NCI-H345 treated with DMSO at 0.1 percent for 48 hours (cell line): Measurements from ENCODE around the gene ITGA3.

Experiments
- DNase-seq: peaks from one replicate; lab custom pipeline; 2025; ENCODE audit not compliant: unreplicated experiment; lab: John Stamatoyannopoulos, UW

The ITGA3 gene

DNA sequence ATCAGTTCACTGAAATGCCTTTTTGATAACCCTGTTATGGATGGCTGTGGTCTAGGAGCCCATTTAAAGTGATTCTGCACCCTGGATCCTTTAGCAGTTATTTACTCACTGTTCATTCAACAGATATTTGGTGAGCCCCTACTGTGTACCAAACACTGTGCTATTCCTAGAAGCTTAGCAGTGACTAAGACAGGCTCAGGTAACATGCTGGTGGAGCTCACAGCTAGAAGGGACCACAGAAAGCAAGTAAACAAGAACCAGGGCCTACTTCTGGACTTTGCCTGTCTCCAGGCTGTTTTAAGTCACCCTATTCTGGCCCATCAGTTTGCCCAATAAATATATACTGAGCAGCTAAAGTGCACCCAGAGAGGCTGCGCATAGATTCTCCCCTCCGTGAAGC is 11.1 kb downstream of the ITGA3 start:
- DNase-seq, result no peak

DNA sequence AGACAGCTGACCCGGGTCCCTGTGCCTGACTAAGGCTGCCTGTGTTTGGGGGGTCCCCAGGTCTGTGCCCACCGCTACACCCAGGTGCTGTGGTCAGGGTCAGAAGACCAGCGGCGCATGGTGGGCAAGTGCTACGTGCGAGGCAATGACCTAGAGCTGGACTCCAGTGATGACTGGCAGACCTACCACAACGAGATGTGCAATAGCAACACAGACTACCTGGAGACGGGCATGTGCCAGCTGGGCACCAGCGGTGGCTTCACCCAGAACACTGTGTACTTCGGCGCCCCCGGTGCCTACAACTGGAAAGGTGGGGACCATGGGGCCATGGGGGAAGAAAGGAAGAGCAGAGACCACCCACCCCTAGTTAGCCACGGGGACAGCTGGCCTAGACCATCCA is 12.1 kb downstream of the ITGA3 start:
- no peak for DNase-seq

DNA sequence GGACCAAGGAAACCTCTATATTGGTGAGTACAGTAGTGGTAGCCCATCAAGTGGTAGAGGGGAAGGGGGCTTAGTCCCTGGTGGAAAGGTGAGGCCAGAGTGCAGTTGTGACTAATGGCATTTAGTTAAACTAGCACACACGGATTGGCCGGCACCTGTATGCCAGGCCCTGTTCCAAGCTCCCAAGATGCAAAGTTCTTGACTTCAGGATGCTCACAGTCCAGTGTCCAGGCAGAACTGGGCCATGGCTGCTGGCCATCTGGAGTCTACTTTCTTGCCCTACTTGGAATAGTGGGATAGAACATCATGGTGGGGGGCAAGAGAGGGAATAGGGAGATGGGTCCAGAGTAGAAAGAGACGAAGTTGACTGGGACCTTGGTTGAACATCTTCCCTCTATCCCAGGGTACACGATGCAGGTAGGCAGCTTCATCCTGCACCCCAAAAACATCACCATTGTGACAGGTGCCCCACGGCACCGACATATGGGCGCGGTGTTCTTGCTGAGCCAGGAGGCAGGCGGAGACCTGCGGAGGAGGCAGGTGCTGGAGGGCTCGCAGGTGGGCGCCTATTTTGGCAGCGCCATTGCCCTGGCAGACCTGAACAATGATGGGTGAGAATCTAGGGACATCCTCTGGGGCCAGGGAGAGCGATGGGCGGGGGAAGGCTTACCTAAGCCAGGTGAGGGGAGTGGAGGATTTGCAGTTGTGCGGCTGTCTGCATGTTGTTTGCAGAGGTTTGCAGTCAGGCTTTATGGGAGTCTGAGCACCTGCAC is 15.2 kb downstream of the ITGA3 start:
- DNase-seq, result no peak

DNA sequence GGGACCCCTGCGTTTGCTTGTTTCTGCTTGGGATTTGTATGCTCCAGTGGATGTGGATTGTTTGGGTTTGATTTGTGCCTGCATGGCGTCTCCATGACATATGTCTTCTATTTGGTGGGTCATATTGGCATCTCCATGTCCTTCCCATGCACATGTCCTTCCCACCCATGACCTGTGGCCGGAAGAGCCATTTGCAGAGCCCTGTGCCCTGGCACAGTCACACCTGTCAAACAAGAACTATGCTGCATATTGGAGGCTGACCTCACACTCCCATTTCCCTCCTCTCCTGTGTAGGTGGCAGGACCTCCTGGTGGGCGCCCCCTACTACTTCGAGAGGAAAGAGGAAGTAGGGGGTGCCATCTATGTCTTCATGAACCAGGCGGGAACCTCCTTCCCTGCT is 15.8 kb downstream of the ITGA3 start:
- DNase-seq, result no peak

DNA sequence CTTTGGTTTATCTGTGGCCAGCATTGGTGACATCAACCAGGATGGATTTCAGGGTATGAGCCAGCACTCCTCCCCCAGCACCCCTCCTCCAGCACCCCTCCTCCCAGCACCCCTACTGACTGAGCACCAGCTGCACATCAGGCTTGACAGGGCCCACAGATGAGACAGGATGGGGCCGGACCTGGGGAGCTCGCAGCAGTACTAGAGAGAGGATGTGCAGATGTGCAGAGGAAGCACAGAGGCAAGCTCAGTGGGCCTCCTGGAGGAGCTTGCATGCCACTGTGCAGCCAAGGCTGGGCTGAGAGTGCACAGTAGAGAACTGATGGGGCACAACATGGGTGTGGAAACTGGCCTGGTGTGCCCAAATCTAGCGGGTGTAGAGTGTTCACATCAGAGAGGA is 16.2 kb downstream of the ITGA3 start:
- DNase-seq, result no peak

DNA sequence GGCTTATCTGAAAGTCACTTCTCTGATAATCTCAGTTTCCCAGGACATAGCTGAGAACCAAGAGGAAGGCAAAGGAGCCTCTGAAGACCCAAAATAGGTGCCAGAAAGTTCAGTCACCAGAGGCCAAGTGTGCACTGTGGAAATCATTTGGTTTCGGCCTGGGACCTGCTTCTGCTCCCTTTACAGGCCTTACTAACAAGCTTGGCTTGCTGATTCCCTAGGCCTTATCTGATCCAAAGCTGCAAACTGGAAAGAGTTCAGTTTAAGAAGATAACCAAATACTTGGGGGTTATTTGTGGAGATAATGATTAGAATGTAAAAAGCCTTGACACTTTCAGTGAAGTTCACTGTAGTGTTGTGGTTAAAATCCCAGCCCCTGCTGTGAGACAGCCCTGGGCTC is 17.0 kb downstream of the ITGA3 start:
- no peak for DNase-seq

DNA sequence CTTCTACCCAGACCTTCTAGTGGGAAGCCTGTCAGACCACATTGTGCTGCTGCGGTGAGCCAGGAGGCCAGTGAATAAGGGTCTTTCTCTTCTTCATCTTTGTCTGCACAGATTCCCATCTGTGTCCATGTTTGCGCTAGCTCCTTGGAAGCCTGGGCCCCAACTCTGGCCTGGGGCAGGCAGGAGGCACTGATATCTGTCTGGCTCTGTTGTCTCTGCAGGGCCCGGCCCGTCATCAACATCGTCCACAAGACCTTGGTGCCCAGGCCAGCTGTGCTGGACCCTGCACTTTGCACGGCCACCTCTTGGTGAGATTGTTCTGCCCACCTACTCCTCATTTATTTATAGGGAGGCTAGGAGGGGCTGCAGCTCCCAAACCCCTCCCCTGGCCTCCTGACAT is 18.3 kb downstream of the ITGA3 start:
- no peak for DNase-seq

DNA sequence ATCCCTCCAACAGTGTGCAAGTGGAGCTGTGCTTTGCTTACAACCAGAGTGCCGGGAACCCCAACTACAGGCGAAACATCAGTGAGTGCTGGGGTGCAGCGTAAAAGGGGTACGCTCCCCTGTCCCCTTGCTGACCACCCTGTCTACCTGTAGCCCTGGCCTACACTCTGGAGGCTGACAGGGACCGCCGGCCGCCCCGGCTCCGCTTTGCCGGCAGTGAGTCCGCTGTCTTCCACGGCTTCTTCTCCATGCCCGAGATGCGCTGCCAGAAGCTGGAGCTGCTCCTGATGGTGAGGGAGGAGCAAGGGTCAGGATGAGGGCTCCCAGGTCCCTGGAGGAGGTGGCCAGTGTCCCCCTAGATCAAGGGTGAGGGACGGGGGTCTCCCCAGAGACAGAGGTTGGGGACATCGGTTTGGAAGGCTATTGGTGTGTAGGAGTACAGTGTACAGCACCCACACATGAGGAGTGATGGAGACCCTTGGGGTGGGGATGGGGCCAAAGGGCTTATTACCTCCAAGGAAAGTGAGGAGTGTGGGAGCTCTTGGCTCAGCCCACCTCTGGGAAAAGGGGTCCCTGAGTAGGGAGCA is 19.6 kb downstream of the ITGA3 start:
- no peak for DNase-seq

DNA sequence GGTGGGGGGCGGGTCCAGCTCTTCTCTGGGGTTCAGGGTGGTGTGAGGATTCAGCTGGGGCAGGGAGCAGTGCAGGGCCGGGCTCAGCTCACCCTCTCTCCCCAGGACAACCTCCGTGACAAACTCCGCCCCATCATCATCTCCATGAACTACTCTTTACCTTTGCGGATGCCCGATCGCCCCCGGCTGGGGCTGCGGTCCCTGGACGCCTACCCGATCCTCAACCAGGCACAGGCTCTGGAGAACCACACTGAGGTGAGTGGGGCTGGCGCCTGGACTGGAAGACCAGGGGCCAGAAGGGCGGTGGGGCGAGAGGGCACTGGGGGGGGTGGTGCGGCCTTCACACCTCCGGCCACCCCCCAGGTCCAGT is 20.3 kb downstream of the ITGA3 start:
- no peak for DNase-seq

DNA sequence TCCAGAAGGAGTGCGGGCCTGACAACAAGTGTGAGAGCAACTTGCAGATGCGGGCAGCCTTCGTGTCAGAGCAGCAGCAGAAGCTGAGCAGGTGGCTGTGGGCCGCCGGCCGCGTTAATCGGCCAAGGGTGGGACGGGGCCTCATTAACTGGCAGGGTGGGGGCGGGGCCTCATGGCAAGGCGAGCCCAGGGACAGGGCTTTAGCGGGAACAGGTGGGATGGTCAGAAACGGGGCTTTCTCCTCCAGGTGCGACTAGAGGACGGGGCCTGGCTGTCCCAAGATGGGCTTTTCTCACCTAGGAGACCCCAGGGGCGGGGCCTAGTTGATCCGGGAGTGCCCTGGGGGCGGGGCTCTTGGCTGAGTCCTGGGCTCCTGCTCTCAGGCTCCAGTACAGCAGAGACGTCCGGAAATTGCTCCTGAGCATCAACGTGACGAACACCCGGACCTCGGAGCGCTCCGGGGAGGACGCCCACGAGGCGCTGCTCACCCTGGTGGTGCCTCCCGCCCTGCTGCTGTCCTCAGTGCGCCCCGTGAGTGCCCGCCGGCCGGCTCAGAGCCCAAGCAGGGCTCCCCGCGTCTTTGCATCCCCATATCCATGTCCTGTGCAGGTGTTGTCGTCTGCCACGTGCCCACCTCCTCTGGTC is 20.8 kb downstream of the ITGA3 start:
- no peak for DNase-seq

DNA sequence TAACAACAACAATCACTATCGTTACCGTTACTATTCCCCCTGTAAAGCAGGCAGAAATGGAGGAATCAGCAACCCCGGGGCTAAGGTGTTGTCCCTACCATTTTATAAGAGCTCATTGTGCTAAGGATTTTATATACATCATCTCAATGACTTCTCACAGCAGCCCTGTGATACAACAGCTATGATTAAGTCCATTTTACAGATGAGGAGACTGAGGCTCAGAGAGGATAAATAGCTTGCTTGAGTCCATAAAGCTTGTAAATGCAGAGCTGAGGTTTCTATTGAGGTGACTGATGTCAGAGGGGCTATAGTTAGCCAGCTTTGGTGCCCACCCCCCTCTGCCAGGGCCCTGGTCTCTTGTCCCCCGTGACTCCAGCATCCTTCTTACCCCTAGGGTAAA is 22.5 kb downstream of the ITGA3 start:
- DNase-seq, result no peak

DNA sequence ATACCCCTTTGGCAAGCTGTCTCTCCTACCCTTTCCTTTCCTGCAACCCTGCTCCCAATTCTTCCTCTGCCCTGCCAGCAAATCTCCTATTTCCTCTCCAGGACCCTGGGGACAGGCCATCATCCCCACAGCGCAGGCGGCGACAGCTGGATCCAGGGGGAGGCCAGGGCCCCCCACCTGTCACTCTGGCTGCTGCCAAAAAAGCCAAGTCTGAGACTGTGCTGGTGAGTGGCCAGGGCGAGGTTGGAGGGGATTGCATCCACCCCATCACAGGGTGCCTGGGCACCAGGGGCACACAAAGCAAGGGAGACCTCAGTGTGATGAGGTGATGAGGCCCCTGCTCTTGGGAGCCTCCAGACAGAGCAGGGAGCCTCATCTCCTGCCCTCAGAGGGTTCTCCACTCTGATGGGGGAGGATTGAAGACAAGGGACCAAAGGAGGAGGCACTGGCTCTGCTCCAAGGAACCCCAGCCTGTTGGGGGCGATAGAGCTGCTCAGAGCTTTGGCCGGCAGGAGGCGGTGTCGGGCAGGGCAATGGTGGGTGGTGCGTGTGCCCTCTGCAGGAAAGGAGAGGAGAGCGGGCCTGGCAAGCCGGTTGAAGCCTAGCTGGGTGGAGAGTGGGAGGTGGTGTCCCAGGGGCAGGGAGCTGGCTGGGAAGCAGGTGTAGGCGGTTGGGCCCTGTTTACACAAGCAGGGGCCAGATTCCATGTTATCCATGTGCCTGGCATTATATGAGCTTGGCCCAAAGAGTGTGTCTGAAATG is 23.6 kb downstream of the ITGA3 start:
- DNase-seq, result no peak

DNA sequence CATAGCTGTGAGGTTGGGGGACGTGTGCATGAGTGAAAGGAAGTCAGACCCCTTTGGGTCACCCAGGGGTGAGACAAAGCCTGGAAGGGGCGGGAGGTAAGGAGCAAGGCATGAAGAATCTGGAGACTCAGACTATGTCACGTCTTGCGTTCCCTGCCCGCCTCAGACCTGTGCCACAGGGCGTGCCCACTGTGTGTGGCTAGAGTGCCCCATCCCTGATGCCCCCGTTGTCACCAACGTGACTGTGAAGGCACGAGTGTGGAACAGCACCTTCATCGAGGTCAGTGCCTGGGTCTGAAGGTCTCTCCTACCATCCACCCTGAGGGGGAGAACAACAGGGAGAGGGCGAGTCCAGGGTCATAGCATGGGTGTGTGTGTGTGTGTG is 24.2 kb downstream of the ITGA3 start:
- no peak for DNase-seq

DNA sequence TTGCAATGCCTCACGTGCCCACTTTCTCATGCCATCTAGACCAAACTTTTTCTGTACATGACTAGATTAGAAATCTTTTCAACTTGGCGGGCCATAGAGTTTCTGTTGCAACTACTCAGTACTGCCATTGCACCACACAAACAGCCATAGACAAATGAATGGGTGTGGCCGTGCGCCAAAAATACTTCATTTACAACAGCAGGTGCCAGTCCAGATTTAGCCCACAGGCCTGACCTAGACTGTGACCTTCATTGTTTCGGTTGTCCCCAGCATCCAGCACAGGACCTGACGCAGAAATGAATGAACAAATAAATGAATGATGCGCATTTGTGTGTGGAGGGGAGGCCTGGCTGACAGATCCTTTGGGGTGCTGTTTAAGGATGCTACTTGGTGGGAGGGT is 24.9 kb downstream of the ITGA3 start:
- DNase-seq, result no peak

DNA sequence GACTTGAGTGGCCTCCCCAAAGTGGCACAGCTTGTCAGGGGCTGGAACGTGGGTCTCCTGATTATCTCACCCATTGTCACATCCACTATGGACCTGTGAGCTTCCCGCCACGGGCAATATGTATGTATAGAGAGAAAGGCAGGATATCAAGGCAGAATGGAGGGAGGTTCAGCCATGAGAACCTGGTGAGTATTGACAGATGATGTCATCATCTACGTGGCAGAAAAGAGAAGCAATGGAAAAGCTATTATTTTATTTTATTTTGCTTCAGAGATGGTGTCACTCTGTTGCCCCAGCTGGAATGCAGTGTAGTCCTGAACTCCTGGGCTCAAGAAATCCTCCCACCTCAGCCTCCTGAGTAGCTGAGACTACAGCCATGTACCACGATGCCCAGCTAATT is 25.8 kb downstream of the ITGA3 start:
- DNase-seq, result no peak

DNA sequence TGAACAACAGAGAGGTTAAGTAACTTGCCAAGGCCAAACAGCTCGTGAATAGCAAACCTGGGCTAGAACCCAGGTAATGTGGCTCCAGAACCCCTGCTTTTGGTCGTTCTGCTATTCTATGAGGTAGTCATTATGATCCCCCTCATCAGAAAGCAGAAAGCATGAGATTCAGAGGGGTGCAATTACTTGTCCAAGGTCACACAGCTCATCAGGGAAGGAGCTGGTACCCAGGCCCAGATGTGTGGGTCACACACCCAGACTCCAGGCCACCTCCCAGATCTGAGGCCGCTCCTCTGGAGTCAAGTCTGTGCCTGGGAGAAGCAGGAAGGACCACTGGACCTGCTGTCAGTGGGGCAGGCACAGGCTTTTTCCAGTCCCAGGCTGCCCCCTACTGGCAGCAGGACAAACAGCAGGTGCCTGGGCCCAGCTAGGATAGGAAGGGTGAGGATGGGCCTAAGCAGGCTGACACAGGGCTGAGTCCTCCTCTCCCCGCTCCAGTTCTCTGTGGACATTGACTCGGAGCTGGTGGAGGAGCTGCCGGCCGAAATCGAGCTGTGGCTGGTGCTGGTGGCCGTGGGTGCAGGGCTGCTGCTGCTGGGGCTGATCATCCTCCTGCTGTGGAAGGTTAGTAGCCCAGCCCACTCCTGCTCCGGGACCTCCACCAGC is 31.5 kb downstream of the ITGA3 start:
- peak; percentile 34 for DNase-seq

DNA sequence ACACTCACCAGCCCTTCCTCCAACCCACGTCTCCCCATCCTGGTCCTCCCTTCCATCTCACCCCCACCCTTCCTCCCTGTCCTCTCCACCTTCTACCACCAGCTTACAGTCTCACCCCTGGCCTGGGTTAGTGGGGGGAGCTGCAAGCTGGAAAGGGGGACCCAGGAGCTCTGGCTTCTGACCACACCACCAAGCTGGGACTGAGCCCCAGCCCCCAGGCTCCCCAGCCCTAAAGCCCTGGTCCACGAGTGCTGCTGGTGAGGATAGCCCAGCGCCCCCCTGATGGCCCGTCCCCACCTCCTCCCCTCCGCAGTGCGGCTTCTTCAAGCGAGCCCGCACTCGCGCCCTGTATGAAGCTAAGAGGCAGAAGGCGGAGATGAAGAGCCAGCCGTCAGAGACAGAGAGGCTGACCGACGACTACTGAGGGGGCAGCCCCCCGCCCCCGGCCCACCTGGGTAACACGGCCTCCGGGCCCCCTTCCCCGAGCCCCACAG is 32.0 kb downstream of the ITGA3 start:
- DNase-seq, result no peak

DNA sequence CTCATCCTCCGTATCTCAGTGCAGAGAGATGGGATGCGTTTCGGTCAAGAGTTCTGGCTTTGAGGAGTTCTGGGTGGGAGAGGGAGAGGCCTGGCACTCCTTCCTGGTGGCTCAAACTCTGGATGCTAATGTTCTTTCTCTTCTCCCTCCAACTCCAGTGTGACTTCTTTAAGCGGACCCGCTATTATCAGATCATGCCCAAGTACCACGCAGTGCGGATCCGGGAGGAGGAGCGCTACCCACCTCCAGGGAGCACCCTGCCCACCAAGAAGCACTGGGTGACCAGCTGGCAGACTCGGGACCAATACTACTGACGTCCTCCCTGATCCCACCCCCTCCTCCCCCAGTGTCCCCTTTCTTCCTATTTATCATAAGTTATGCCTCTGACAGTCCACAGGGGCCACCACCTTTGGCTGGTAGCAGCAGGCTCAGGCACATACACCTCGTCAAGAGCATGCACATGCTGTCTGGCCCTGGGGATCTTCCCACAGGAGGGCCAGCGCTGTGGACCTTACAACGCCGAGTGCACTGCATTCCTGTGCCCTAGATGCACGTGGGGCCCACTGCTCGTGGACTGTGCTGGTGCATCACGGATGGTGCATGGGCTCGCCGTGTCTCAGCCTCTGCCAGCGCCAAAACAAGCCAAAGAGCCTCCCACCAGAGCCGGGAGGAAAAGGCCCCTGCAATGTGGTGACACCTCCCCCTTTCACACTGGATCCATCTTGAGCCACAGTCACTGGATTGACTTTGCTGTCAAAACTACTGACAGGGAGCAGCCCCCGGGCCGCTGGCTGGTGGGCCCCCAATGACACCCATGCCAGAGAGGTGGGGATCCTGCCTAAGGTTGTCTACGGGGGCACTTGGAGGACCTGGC is 33.3 kb downstream of the ITGA3 start:
- no peak for DNase-seq

DNA sequence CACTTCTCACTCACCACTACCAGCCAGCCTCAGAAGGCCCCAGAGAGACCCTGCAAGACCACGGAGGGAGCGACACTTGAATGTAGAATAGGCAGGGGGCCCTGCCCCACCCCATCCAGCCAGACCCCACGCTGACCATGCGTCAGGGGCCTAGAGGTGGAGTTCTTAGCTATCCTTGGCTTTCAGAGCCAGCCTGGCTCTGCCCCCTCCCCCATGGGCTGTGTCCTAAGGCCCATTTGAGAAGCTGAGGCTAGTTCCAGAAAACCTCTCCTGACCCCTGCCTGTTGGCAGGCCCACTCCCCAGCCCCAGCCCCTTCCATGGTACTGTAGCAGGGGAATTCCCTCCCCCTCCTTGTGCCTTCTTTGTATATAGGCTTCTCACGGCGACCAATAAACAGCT is 34.2 kb downstream of the ITGA3 start:
- no peak for DNase-seq
